WTC11 (cell line): ENCODE data around the gene VCP. TPM values are rescaled to one million over a fixed set of nuclear protein-coding genes. Genes with fewer than 3 reads are reported as not detected.

ENCODE experiments used
- AFF4 ChIP-seq: sonication (generic); formaldehyde crosslinking; IDR thresholded peaks from 2 replicates; pipeline ENCODE4 v1.8.1; 2023; ENCODE audit warnings: mild to moderate bottlenecking, missing genetic modification reagents, borderline replicate concordance
- CREB1 ChIP-seq: sonication (generic); formaldehyde crosslinking; IDR thresholded peaks from 2 replicates; pipeline ENCODE4 v1.8.0; 2023; ENCODE audit warnings: mild to moderate bottlenecking, missing genetic modification reagents
- E2F1 ChIP-seq: sonication (generic); formaldehyde crosslinking; IDR thresholded peaks from 2 replicates; pipeline ENCODE4 v1.8.0; 2022; ENCODE audit warnings: mild to moderate bottlenecking, missing genetic modification reagents
- FOXJ3 ChIP-seq: sonication (generic); formaldehyde crosslinking; IDR thresholded peaks from 2 replicates; pipeline ENCODE4 v1.9.0; 2021; ENCODE audit warnings: missing genetic modification reagents, mild to moderate bottlenecking, borderline replicate concordance
- FOXP4 ChIP-seq: sonication (generic); formaldehyde crosslinking; IDR thresholded peaks from 2 replicates; pipeline ENCODE4 v1.8.0; 2022; ENCODE audit warnings: mild to moderate bottlenecking, missing genetic modification reagents
- GRHL2 ChIP-seq: fragments of 250-450 bp; sonication (Bioruptor Pico); IDR thresholded peaks from 2 replicates; pipeline ENCODE4 v1.8.0; 2022; ENCODE audit warnings: mild to moderate bottlenecking, moderate library complexity; ENCODE audit not compliant: insufficient replicate concordance, severe bottlenecking
- GTF2I ChIP-seq: fragments of 250-450 bp; sonication (Bioruptor Pico); conservative IDR thresholded peaks from 2 replicates; pipeline ENCODE4 v1.4.0; 2021; ENCODE audit warnings: mild to moderate bottlenecking
- NFATC4 ChIP-seq: fragments of 250-450 bp; sonication (Bioruptor Pico); IDR thresholded peaks from 2 replicates; pipeline ENCODE4 v1.9.0; 2021; ENCODE audit warnings: mild to moderate bottlenecking
- NFE2L1 ChIP-seq: sonication (generic); formaldehyde crosslinking; IDR thresholded peaks from 2 replicates; pipeline ENCODE4 v1.8.1; 2023; ENCODE audit warnings: missing genetic modification reagents
- NFYB ChIP-seq: sonication (generic); formaldehyde crosslinking; conservative IDR thresholded peaks from 2 replicates; pipeline ENCODE4 v1.8.0; 2022; ENCODE audit warnings: low read depth, missing genetic modification reagents
- NR3C1 ChIP-seq: sonication (generic); formaldehyde crosslinking; conservative IDR thresholded peaks from 2 replicates; pipeline ENCODE4 v1.8.1; 2023; ENCODE audit warnings: low read depth, mild to moderate bottlenecking, missing genetic modification reagents
- RELA ChIP-seq: sonication (generic); formaldehyde crosslinking; IDR thresholded peaks from 2 replicates; pipeline ENCODE4 v1.8.1; 2022; ENCODE audit warnings: missing genetic modification reagents, mild to moderate bottlenecking, borderline replicate concordance
- SMAD3 ChIP-seq: sonication (generic); formaldehyde crosslinking; IDR thresholded peaks from 2 replicates; pipeline ENCODE4 v1.8.0; 2022; ENCODE audit warnings: missing genetic modification reagents, mild to moderate bottlenecking, borderline replicate concordance
- SMAD4 ChIP-seq: sonication (generic); formaldehyde crosslinking; IDR thresholded peaks from 2 replicates; pipeline ENCODE4 v1.8.0; 2022; ENCODE audit warnings: mild to moderate bottlenecking, missing genetic modification reagents
- SOX15 ChIP-seq: fragments of 250-450 bp; sonication (Bioruptor Pico); IDR thresholded peaks from 2 replicates; pipeline ENCODE4 v1.9.0; 2021; ENCODE audit warnings: mild to moderate bottlenecking
- ZNF219 ChIP-seq: sonication (generic); formaldehyde crosslinking; IDR thresholded peaks from 2 replicates; pipeline ENCODE4 v1.8.0; 2023; ENCODE audit warnings: missing genetic modification reagents, mild to moderate bottlenecking, borderline replicate concordance
- ZNF317 ChIP-seq: sonication (generic); formaldehyde crosslinking; IDR thresholded peaks from 2 replicates; pipeline ENCODE4 v1.8.1; 2023; ENCODE audit warnings: low read depth, mild to moderate bottlenecking, moderate library complexity, missing genetic modification reagents, borderline replicate concordance
- ZNF671 ChIP-seq: fragments of 250-450 bp; sonication (Bioruptor Pico); IDR thresholded peaks from 2 replicates; pipeline ENCODE4 v1.8.0; 2021; ENCODE audit warnings: mild to moderate bottlenecking
- total RNA-seq: library from RNA; stranded (reverse); gene quantifications from 3 replicates; pipeline ENCODE4 v1.2.3, GENCODE V29; 2021
- TF ChIP-seq, protein P1 (sequence below): sonication (generic); formaldehyde crosslinking; IDR thresholded peaks from 2 replicates; pipeline ENCODE4 v1.8.0; 2023; ENCODE audit warnings: missing genetic modification reagents, mild to moderate bottlenecking, borderline replicate concordance
- TF ChIP-seq, protein P2 (sequence below): fragments of 250-450 bp; sonication (Bioruptor Pico); IDR thresholded peaks from 2 replicates; pipeline ENCODE4 v1.9.0; 2021; ENCODE audit warnings: moderate library complexity, mild to moderate bottlenecking, inconsistent platforms, borderline replicate concordance
- TF ChIP-seq, protein P3 (sequence below): sonication (generic); formaldehyde crosslinking; IDR thresholded peaks from 2 replicates; pipeline ENCODE4 v1.8.1; 2022; ENCODE audit warnings: low read depth, mild to moderate bottlenecking, moderate library complexity, missing genetic modification reagents, borderline replicate concordance
- TF ChIP-seq, protein P4 (sequence below): sonication (generic); formaldehyde crosslinking; IDR thresholded peaks from 2 replicates; pipeline ENCODE4 v1.8.1; 2022; ENCODE audit warnings: mild to moderate bottlenecking, missing genetic modification reagents, moderate library complexity, borderline replicate concordance

Gene VCP
- total RNA-seq, 1 experiment from 2014 or later: 386 TPM

DNA sequence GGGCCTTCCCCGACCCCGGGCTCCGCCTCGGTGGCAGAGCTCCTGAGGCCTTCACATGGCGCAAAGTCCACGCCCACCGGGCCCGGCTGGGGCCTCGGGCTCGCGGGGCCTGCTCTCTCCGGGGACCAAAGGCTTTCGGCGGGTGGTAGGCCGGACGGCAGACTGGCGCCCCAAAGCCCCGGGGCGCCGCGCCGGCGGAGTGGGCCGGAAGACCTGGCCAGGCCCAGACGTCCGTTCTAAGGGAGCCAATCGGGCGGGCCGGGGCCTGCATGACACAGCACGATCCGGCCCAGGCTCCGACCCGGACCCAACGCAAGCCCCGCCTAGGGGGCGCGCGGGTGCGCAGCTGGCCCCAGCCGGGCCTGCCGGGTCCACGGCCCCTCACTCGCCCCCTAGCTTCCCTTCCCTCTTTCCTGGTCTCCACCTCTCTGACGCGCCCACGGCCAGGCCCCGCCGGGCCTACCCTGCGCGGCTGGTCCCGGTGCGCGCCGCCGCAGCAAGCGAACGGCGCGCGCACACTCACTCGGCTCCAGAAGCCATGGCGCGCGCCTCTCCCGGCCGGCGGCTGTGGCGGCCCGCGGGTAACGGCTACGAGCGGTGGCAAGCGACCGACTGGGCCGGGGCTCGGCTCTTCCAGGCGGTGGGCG, 488 bp downstream of the VCP start (continued):
- peak; percentile 96 for TF ChIP-seq NFE2L1 (CRISPR knock-in tag)
- TF ChIP-seq NR3C1 (CRISPR knock-in tag): no peak
- no peak for TF ChIP-seq E2F1 (CRISPR knock-in tag)
- TF ChIP-seq NFYB: peak; percentile 41; the same call in 1 of the 2 replicates
- TF ChIP-seq NFATC4 (CRISPR knock-in tag): 0 out of 2 replicates have a peak, but pooled peaks have one; percentile 42
- TF ChIP-seq GRHL2 (CRISPR knock-in tag): no peak
- no peak for TF ChIP-seq SOX15 (CRISPR knock-in tag)
- TF ChIP-seq, protein P1, sequence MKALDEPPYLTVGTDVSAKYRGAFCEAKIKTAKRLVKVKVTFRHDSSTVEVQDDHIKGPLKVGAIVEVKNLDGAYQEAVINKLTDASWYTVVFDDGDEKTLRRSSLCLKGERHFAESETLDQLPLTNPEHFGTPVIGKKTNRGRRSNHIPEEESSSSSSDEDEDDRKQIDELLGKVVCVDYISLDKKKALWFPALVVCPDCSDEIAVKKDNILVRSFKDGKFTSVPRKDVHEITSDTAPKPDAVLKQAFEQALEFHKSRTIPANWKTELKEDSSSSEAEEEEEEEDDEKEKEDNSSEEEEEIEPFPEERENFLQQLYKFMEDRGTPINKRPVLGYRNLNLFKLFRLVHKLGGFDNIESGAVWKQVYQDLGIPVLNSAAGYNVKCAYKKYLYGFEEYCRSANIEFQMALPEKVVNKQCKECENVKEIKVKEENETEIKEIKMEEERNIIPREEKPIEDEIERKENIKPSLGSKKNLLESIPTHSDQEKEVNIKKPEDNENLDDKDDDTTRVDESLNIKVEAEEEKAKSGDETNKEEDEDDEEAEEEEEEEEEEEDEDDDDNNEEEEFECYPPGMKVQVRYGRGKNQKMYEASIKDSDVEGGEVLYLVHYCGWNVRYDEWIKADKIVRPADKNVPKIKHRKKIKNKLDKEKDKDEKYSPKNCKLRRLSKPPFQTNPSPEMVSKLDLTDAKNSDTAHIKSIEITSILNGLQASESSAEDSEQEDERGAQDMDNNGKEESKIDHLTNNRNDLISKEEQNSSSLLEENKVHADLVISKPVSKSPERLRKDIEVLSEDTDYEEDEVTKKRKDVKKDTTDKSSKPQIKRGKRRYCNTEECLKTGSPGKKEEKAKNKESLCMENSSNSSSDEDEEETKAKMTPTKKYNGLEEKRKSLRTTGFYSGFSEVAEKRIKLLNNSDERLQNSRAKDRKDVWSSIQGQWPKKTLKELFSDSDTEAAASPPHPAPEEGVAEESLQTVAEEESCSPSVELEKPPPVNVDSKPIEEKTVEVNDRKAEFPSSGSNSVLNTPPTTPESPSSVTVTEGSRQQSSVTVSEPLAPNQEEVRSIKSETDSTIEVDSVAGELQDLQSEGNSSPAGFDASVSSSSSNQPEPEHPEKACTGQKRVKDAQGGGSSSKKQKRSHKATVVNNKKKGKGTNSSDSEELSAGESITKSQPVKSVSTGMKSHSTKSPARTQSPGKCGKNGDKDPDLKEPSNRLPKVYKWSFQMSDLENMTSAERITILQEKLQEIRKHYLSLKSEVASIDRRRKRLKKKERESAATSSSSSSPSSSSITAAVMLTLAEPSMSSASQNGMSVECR (CRISPR knock-in tag): peak; percentile 79; the same call in 1 of the 2 replicates
- TF ChIP-seq RELA: peak; percentile 87; the same call in 1 of the 2 replicates
- TF ChIP-seq GTF2I (CRISPR knock-in tag): no peak
- no peak for TF ChIP-seq SMAD4 (CRISPR knock-in tag)
- TF ChIP-seq, protein P2, sequence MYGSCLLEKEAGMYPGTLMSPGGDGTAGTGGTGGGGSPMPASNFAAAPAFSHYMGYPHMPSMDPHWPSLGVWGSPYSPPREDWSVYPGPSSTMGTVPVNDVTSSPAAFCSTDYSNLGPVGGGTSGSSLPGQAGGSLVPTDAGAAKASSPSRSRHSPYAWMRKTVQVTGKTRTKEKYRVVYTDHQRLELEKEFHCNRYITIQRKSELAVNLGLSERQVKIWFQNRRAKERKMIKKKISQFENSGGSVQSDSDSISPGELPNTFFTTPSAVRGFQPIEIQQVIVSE: 0 out of 2 replicates have a peak, but pooled peaks have one; percentile 25
- no peak for TF ChIP-seq AFF4 (CRISPR knock-in tag)
- 0 out of 2 replicates have a peak, but pooled peaks have one; percentile 5 for TF ChIP-seq FOXP4
- no peak for TF ChIP-seq ZNF317 (CRISPR knock-in tag)
- no peak for TF ChIP-seq ZNF671 (CRISPR knock-in tag)
- peak; percentile 55; the same call in 1 of the 2 replicates for TF ChIP-seq ZNF219
- no peak for TF ChIP-seq SMAD3 (CRISPR knock-in tag)
- TF ChIP-seq, protein P3, sequence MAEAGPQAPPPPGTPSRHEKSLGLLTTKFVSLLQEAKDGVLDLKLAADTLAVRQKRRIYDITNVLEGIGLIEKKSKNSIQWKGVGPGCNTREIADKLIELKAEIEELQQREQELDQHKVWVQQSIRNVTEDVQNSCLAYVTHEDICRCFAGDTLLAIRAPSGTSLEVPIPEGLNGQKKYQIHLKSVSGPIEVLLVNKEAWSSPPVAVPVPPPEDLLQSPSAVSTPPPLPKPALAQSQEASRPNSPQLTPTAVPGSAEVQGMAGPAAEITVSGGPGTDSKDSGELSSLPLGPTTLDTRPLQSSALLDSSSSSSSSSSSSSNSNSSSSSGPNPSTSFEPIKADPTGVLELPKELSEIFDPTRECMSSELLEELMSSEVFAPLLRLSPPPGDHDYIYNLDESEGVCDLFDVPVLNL (CRISPR knock-in tag): no peak
- TF ChIP-seq, protein P4, sequence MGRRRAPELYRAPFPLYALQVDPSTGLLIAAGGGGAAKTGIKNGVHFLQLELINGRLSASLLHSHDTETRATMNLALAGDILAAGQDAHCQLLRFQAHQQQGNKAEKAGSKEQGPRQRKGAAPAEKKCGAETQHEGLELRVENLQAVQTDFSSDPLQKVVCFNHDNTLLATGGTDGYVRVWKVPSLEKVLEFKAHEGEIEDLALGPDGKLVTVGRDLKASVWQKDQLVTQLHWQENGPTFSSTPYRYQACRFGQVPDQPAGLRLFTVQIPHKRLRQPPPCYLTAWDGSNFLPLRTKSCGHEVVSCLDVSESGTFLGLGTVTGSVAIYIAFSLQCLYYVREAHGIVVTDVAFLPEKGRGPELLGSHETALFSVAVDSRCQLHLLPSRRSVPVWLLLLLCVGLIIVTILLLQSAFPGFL (CRISPR knock-in tag): no peak
- no peak for TF ChIP-seq CREB1
- no peak for TF ChIP-seq FOXJ3
